ENCODE results near the gene CCDC142.

CCDC142 gene

GRCh38 chr2:74457129-74457548, 25.7 kb downstream of the CCDC142 start:
- TF ChIP-seq, protein P1, sequence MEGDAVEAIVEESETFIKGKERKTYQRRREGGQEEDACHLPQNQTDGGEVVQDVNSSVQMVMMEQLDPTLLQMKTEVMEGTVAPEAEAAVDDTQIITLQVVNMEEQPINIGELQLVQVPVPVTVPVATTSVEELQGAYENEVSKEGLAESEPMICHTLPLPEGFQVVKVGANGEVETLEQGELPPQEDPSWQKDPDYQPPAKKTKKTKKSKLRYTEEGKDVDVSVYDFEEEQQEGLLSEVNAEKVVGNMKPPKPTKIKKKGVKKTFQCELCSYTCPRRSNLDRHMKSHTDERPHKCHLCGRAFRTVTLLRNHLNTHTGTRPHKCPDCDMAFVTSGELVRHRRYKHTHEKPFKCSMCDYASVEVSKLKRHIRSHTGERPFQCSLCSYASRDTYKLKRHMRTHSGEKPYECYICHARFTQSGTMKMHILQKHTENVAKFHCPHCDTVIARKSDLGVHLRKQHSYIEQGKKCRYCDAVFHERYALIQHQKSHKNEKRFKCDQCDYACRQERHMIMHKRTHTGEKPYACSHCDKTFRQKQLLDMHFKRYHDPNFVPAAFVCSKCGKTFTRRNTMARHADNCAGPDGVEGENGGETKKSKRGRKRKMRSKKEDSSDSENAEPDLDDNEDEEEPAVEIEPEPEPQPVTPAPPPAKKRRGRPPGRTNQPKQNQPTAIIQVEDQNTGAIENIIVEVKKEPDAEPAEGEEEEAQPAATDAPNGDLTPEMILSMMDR (IDR thresholded peaks at IDR 0.05; ENCODE audit: control extremely low read depth, extremely low read depth, low read depth, missing control alignments): no peak
- no peak for DNase-seq (ENCODE audit: extremely low spot score)
- CTCF ChIA-PET: interaction anchor here (1.0 to 4.5 kb wide), 6 partner anchors 17 to 128 kb away, joined by 3 to 29 read pairs (median 5); partner anchors contain the start of genes CCDC142, MRPL53 and TTC31
- POLR2A ChIA-PET: interaction anchor here (0.6 to 1.7 kb wide), 4 partner anchors 10 to 74 kb away, joined by 3 to 8 read pairs (median 6); partner anchors contain the start of genes AUP1 and HTRA2

DNA sequence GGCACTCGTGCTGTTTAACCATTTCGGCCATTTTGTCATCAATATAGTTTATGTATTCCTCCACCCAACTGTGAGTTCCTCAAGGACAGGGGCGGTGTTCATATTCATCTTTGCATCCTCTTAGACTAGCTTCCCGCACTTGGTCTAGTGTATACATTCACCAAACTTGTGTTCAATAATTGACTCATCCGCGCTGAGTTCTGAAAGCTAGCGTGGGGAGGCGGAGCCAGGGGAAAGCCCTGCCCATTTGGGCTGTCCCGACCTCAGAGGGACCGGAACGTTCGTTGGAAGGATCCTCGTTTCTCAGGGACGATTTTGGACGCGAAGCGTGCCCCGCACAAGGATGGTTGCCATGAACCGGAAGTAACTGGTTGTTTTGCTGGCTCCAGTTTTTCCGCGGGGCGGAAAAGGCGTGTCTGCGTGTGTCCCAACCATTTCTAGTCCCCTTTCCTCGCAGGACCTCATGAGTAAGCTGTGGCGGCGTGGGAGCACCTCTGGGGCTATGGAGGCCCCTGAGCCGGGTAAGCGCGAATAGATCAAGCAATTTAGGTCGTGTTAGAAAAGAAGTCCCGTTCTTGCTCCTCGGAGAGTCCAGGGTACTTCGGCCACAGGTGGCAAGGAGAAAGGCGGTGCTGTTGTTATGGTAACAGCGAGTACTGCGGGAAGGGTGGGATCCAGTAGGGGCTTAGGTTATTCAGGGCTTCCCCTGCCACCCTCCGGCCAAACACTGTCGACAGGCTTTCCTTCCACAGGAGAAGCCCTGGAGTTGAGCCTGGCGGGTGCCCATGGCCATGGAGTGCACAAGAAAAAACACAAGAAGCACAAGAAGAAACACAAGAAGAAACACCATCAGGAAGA, 27.9 kb downstream of the CCDC142 start, which contains the start of gene INO80B:
TSS of gene INO80B (plus strand) at position 434 of the 858 bp plus-strand sequence. CDS start at position 464, 30 bp downstream.
- TF ChIP-seq, protein P1 (IDR thresholded peaks at IDR 0.05; ENCODE audit: control extremely low read depth, extremely low read depth, low read depth, missing control alignments): no peak
- DNase-seq (ENCODE audit: extremely low spot score): peak; percentile 85
- ChIA-PET CTCF (interaction anchor here (0.7 to 4.5 kb wide), 10 partner anchors 10 to 131 kb away, joined by 3 to 26 read pairs (median 8); partner anchors contain the start of genes CCDC142, MOGS, MRPL53 and TTC31), POLR2A (interaction anchor here (0.9 to 1.1 kb wide), 3 partner anchors 14 to 49 kb away, joined by 3 to 6 read pairs (median 3); partner anchors contain the start of gene CCDC142)

DNA sequence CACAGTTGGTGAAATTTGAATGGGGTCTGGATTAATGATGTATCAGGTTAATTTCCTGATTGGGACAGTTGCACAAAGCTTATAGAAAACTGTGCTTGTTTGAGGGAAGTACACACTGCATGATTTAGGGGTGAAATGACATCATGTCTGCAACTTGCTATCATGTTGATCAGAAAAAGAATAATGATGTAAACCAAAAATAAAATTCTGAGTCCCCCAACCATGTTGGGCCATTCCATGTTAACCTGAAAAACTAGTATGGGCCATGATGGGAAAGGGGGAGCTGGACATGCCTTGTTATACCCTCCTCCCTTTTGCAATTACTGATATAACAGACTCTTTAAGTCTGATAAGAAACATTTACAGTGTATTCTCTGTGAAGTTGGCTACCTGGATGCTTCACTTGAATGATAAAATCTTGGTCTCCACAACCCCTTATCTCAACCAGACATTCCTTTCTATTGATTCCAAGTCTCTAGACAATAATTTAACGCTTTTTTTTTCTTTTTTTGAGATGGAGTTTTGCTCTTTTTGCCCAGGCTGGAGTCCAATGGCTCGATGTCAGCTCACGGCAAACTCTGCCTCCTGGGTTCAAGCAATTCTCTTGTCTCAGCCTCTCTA, 32.1 kb downstream of the CCDC142 start:
- CTCF ChIA-PET: no interaction called here
- POLR2A ChIA-PET: interaction anchor here (1.0 kb wide), 1 partner anchor 10 kb away, joined by 3 read pairs; no protein-coding TSS in a partner anchor
- DNase-seq (ENCODE audit: extremely low spot score): no peak
- TF ChIP-seq, protein P1 (IDR thresholded peaks at IDR 0.05; ENCODE audit: control extremely low read depth, extremely low read depth, low read depth, missing control alignments): no peak

DNA sequence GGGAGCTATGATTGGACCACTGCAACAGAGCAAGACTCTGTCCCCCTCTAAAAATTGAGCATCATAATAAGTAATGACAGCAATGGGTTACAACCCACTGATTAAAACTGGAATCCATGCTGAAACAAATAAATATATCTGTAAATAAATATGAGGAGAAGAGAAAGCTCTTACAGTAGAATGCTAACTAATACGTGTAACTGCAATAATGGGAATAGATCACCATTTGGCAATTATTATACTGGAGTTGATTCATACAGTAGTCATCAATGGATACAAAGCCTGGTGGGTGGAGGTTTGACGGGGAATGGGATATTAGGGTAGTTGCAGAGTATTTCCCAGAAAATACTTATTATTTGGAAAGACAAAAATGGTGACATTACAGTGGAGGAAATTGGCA, 34.0 kb downstream of the CCDC142 start:
- TF ChIP-seq, protein P1 (IDR thresholded peaks at IDR 0.05; ENCODE audit: control extremely low read depth, extremely low read depth, low read depth, missing control alignments): no peak
- no peak for DNase-seq (ENCODE audit: extremely low spot score)
- ChIA-PET CTCF (interaction anchor here (1.5 kb wide), 1 partner anchor 13 kb away, joined by 4 read pairs; no protein-coding TSS in a partner anchor), POLR2A (no interaction called here)

DNA sequence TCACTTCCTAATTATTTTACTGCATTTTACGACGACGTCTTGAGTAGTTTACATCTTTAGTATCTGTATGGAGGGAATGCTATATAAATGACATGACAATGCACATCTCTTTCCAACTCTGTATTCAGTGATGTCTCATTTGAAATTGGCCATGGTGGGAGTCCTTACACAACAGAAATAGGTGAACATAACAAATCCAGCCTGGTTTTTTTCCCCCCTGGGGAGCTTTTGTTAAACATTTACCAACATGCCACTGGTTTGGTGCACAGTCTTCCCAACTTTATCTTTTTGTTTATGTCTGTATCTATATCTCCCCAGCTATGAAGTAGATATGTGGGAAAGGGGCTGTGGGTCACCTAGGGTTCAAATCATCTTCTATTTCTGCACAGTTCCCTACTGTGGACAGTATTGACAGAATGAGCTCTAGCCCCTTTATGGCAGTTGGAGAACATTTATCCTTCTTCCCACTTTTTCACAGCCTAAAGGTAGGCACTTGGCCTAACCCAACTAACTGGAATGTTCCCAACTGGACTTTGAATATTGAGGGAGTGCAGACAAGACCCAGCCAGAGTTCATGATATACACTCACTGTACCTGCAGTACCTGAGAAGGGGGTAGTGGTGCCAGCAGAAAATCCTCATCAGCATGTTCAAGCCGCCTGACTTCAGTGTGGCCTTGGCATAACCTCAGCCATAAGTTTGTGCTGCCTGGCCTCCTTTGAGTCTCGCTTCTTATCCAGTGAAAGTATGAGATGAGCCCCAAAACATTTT, 35.4 kb downstream of the CCDC142 start:
- ChIA-PET CTCF (interaction anchor here (1.5 kb wide), 1 partner anchor 14 kb away, joined by 4 read pairs; no protein-coding TSS in a partner anchor), POLR2A (no interaction called here)
- TF ChIP-seq, protein P1 (IDR thresholded peaks at IDR 0.05; ENCODE audit: control extremely low read depth, extremely low read depth, low read depth, missing control alignments): no peak
- no peak for DNase-seq (ENCODE audit: extremely low spot score)

Measured in GM10248 (cell line).